B cell (primary cell): ENCODE data around the gene ABLIM1. TPM values are rescaled to one million over a fixed set of nuclear protein-coding genes. Genes with fewer than 3 reads are reported as not detected.
A peak's percentile ranks its signal among the peaks of the same experiment; 100 is the strongest.

Source experiments
- ATAC-seq: fragments of 200-7000 bp; cut with Tn5 transposase; one replicate; pipeline ENCODE4 v1.10.0; 2021; ENCODE audit warnings: low read depth, mild to moderate bottlenecking, moderate number of reproducible peaks, moderate library complexity
- CTCF ChIA-PET: fragments of 350-600 bp; sonication (Branson Sonifier 250); formaldehyde crosslinking; loops from one replicate; lab custom pipeline; 2021; ENCODE audit warnings: antibody characterized with exemption, inconsistent platforms; lab: Charles Lee
- POLR2A ChIA-PET: fragments of 350-600 bp; sonication (Branson Sonifier 250); formaldehyde crosslinking; loops from one replicate; lab custom pipeline; 2021; ENCODE audit warnings: antibody characterized with exemption; lab: Charles Lee
- DNase-seq: peaks from one replicate; pipeline ENCODE4 v3.0.0; 2013
- H2AFZ ChIP-seq: 2 replicates; pipeline ENCODE4 v1.6.1; 2012; ENCODE audit warnings: mild to moderate bottlenecking, low read depth, low read length; ENCODE audit not compliant: insufficient read depth, poor library complexity, severe bottlenecking
- H3K27ac ChIP-seq, 2 donors: 1 replicate in 1 of 2; 2 replicates in 1 of 2; pipeline ENCODE4 v1.5.1; 2012 to 2013; ENCODE audit warnings: low read length in 2 of 2, mild to moderate bottlenecking in 2 of 2, moderate library complexity in 1 of 2
- H3K27me3 ChIP-seq, 4 experiments: fragments of 200-600 bp in 1 of 4; sonication (generic) in 1 of 4; replicated peaks in 1 of 4; 1 replicate in 2 of 4; 2 replicates in 2 of 4; pipeline versions ENCODE4 v1.6.1 to v1.7.0; 2013 to 2016; ENCODE audit warnings: low read length in 3 of 4, mild to moderate bottlenecking in 2 of 4, mixed read lengths in 1 of 4, moderate library complexity in 1 of 4; ENCODE audit not compliant: insufficient read depth in 4 of 4, control insufficient read depth in 3 of 4; ENCODE audit errors: control extremely low read depth in 1 of 4
- H3K36me3 ChIP-seq, 2 experiments: replicated peaks in 1 of 2; 1 replicate in 1 of 2; 2 replicates in 1 of 2; pipeline versions ENCODE4 v1.6.1 to v1.7.1; 2013; ENCODE audit warnings: low read length in 1 of 2; ENCODE audit not compliant: insufficient read depth in 2 of 2, control insufficient read depth in 1 of 2; ENCODE audit errors: control extremely low read depth in 1 of 2, extremely low read depth in 1 of 2
- H3K4me1 ChIP-seq, 2 donors: fragments of 200-600 bp in 1 of 2; sonication (generic) in 1 of 2; 1 replicate in 1 of 2; 2 replicates in 1 of 2; pipeline versions ENCODE4 v1.5.1 to v1.6.1; 2013 to 2017; ENCODE audit warnings: low read length in 2 of 2; ENCODE audit not compliant: control insufficient read depth in 2 of 2, insufficient read depth in 2 of 2
- H3K4me2 ChIP-seq: replicated peaks from 2 replicates; pipeline ENCODE3; 2012; ENCODE audit warnings: mild to moderate bottlenecking, low read depth, low read length; ENCODE audit not compliant: poor library complexity, severe bottlenecking
- H3K4me3 ChIP-seq, 5 experiments: fragments of 200-600 bp in 1 of 5; sonication (generic) in 1 of 5; 1 replicate in 3 of 5; 2 replicates in 2 of 5; pipeline versions ENCODE4 v1.5.1 to v1.7.0; 2011 to 2016; ENCODE audit warnings: low read length in 4 of 5, mild to moderate bottlenecking in 4 of 5, low read depth in 2 of 5, control low read depth in 1 of 5, moderate library complexity in 1 of 5; ENCODE audit not compliant: insufficient read depth in 1 of 5; ENCODE audit errors: control extremely low read depth in 1 of 5, extremely low read depth in 1 of 5
- H3K79me2 ChIP-seq: fragments of 200-600 bp; sonication (generic); one replicate; pipeline ENCODE4 v1.6.0; 2016; ENCODE audit warnings: low read length; ENCODE audit not compliant: control insufficient read depth, insufficient read depth
- H3K9ac ChIP-seq: fragments of 200-600 bp; sonication (generic); 2 replicates; pipeline ENCODE4 v1.6.1; 2017; ENCODE audit warnings: mild to moderate bottlenecking, low read length, moderate library complexity
- H3K9me3 ChIP-seq, 3 donors: one replicate each; pipeline versions ENCODE4 v1.6.1 to v1.7.1; 2013; ENCODE audit warnings: low read length in 2 of 3; ENCODE audit not compliant: control insufficient read depth in 2 of 3, insufficient read depth in 1 of 3; ENCODE audit errors: control extremely low read depth in 1 of 3
- H4K20me1 ChIP-seq: 2 replicates; pipeline ENCODE4 v1.6.0; 2012; ENCODE audit warnings: mild to moderate bottlenecking, low read length; ENCODE audit not compliant: insufficient read depth, control insufficient read depth, poor library complexity, severe bottlenecking
- H3K27ac Mint-ChIP-seq: one replicate; pipeline ENCODE4 v1.8.0; 2021; ENCODE audit warnings: mixed read lengths
- H3K27me3 Mint-ChIP-seq: one replicate; pipeline ENCODE4 v1.8.0; 2021; ENCODE audit warnings: mixed read lengths
- H3K4me1 Mint-ChIP-seq: one replicate; pipeline ENCODE4 v1.8.0; 2021; ENCODE audit warnings: mixed read lengths
- H3K4me3 Mint-ChIP-seq: one replicate; pipeline ENCODE4 v1.8.0; 2021; ENCODE audit warnings: mixed read lengths
- H3K9me3 Mint-ChIP-seq: one replicate; pipeline ENCODE4 v1.8.0; 2022; ENCODE audit warnings: mixed read lengths; ENCODE audit not compliant: insufficient read depth
- CTCF ChIP-seq: fragments of 200-600 bp; IDR thresholded peaks from one replicate; pipeline ENCODE4 v1.8.0; 2022; ENCODE audit warnings: antibody characterized with exemption, mild to moderate bottlenecking
- EZH2 ChIP-seq: IDR thresholded peaks from 2 replicates; pipeline ENCODE4 v1.6.1; 2012; ENCODE audit warnings: borderline replicate concordance, low read depth, mild to moderate bottlenecking, moderate library complexity, low read length; ENCODE audit not compliant: insufficient read depth, poor library complexity, severe bottlenecking
- WGBS: methylation state at CpG from one replicate; pipeline ENCODE4 v1.1.5; 2013; ENCODE audit warnings: missing lambda C conversion rate; ENCODE audit not compliant: insufficient coverage; 5-methylcytosine and 5-hydroxymethylcytosine counted together
- intact Hi-C: fragments of 100-400 bp; cut with micrococcal nuclease; formaldehyde crosslinking; loops from one replicate; pipeline ENCODE4 v1.10.0; 2022
- polyA plus RNA-seq: library from polyadenylated mRNA; depleted of rRNA; stranded (reverse); fragments of >200 nt; gene quantifications from 2 replicates; pipeline ENCODE4 v1.2.3, GENCODE V29; 2012
- total RNA-seq, 2 donors: library from RNA; stranded (reverse); fragments of 120-200 nt in 1 of 2; gene quantifications; 1 replicate in 1 of 2; 2 replicates in 1 of 2; pipeline versions ENCODE4 v1.2.3 to v1.2.4, GENCODE V29; 2013 to 2022

ABLIM1 gene
- total and polyA plus RNA-seq, 2 donors (not counting 1 experiment from before 2014, with no cell fraction given) = 55.6 to 148 TPM

DNA sequence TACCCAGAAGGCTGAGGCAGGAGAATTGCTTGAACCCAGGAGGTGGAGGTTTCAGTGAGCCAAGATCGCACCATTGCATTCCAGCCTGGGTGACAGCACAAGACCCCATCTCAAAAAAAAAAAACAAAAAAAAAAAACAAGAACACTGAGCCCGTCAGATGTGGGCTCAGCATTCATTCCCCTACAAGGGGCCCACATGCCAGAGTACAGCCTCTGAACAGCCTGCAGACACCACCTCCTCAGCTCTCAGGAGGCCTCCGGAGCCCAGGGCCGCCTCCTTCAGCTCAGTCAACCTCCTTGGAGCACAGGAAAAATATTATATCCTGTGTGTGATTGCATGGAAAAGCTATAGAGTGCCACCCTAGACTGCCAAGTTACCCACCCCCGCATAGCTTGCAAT lies 112.3 kb downstream of the ABLIM1 start:
- Histone ChIP-seq H3K27me3 (no peaks in the 10 kb centered on the region), H3K9ac (no peak overlapping the region), H3K36me3 (no peaks in the 10 kb centered on the region), H3K4me3 (no peak overlapping the region), H3K9me3 (no peaks in the 10 kb centered on the region), H3K4me2 (peak overlapping the region; percentile 10), H3K79me2 (peaks cover 11% of the 10 kb centered on the region), H3K4me1 (peaks cover 35 to 70% of the 10 kb centered on the region in 2 donors), H4K20me1 (no peaks in the 10 kb centered on the region), H3K27ac (no peak overlapping the region), H2AFZ (peak overlapping the region; percentile 7)
- 83% methylated on average over 3 of the region's 5 CpGs for WGBS
- no peaks in the 10 kb centered on the region for H3K9me3 Mint-ChIP-seq
- no peak for ATAC-seq
- no peak for DNase-seq
- ChIA-PET POLR2A (interaction anchor here (0.6 to 0.9 kb wide), 2 partner anchors 10 to 48 kb away, joined by 3 to 5 read pairs; no protein-coding TSS in a partner anchor), CTCF (interaction anchor here (0.6 to 15.1 kb wide), 12 partner anchors 8 to 523 kb away, joined by 3 to 212 read pairs (median 4); partner anchors contain the start of gene FHIP2A)
- TF ChIP-seq EZH2 = no peak
- no peak for TF ChIP-seq CTCF
- no peak overlapping the region for H3K27ac Mint-ChIP-seq
- no peaks in the 10 kb centered on the region for H3K27me3 Mint-ChIP-seq
- peaks cover 61% of the 10 kb centered on the region for H3K4me1 Mint-ChIP-seq
- intact Hi-C loops = no loop called here
- H3K4me3 Mint-ChIP-seq = no peak overlapping the region

- H3K36me3 ChIP-seq = no peaks in the 10 kb centered on the region
- peak overlapping the region; percentile 59 for H3K27ac Mint-ChIP-seq
- no peaks in the 10 kb centered on the region for H4K20me1 ChIP-seq
- ATAC-seq (no peak), DNase-seq (no peak)
- peaks cover 11% of the 10 kb centered on the region for H3K79me2 ChIP-seq
- ChIA-PET CTCF (interaction anchor here (1.1 to 15.1 kb wide), 8 partner anchors 9 to 276 kb away, joined by 3 to 212 read pairs (median 4); partner anchors contain the start of gene FHIP2A), POLR2A (interaction anchor here (0.6 to 2.2 kb wide), 3 partner anchors 9 to 49 kb away, joined by 5 to 19 read pairs (median 16); no protein-coding TSS in a partner anchor)
- H3K9ac ChIP-seq = no peak overlapping the region
- peaks cover 63% of the 10 kb centered on the region for H3K4me1 Mint-ChIP-seq
- H3K27me3 ChIP-seq = no peaks in the 10 kb centered on the region
- H3K9me3 Mint-ChIP-seq = no peaks in the 10 kb centered on the region
- peak overlapping the region; percentile 52 for H3K4me3 Mint-ChIP-seq
- TF ChIP-seq CTCF (no peak), EZH2 (no peak)
- H3K4me3 ChIP-seq = no peak overlapping the region
- peaks cover 35 to 76% of the 10 kb centered on the region in 2 donors for H3K4me1 ChIP-seq
- 72% methylated on average over 8 of the region's 10 CpGs for WGBS
- intact Hi-C loops = no loop called here
- peak overlapping the region; percentile 77 to 86 for H3K27ac ChIP-seq
- H3K4me2 ChIP-seq = peak overlapping the region; percentile 77
- H3K9me3 ChIP-seq = no peaks in the 10 kb centered on the region
- H3K27me3 Mint-ChIP-seq = no peaks in the 10 kb centered on the region
- peak overlapping the region; percentile 43 for H2AFZ ChIP-seq
Measured at GRCh38 chr10:114545071-114545470, 113.0 kb downstream of the ABLIM1 start.
